ENCODE data around the gene HSD3B7.

DNA sequence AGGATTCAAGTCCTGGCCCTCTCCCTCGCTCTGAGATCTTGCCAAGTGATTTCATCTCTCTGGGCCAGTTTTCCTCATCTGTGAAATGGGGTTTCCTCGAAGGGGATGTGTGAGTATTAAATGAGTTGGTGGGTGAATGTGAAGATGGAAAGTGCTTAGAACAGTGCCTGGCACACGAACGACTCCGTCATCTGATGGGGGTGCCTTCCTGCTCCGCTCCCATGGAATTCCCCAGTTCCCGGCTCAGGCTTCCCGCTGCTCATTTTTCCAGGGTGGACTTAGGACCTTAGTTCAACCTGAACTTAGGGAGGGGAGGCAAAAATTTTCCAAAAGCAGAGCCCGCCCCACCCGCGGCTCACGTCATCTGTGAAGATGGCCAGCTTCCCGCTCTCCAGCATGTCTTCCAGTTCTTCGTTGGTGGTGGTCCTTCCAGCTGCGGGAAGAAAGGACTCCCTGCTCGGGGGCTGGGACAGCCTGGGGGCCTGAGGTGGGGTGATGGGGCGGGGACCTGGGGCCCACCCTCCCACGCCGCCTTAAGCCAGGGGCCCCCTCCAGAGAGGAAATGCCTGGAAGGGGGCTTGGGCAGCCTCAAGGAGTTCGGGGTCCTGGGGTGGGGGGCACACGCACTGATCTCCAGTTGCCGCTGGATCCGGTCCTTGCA lies 11.4 kb downstream of the HSD3B7 start:
- TF ChIP-seq, protein P1, sequence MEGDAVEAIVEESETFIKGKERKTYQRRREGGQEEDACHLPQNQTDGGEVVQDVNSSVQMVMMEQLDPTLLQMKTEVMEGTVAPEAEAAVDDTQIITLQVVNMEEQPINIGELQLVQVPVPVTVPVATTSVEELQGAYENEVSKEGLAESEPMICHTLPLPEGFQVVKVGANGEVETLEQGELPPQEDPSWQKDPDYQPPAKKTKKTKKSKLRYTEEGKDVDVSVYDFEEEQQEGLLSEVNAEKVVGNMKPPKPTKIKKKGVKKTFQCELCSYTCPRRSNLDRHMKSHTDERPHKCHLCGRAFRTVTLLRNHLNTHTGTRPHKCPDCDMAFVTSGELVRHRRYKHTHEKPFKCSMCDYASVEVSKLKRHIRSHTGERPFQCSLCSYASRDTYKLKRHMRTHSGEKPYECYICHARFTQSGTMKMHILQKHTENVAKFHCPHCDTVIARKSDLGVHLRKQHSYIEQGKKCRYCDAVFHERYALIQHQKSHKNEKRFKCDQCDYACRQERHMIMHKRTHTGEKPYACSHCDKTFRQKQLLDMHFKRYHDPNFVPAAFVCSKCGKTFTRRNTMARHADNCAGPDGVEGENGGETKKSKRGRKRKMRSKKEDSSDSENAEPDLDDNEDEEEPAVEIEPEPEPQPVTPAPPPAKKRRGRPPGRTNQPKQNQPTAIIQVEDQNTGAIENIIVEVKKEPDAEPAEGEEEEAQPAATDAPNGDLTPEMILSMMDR (IDR thresholded peaks at IDR 0.05), result no peak
- no peak; the same call in 1 of the 2 replicates for TF ChIP-seq POLR2AphosphoS5 (IDR thresholded peaks at IDR 0.05; ENCODE audit: low read depth, low read length)
- no peak for TF ChIP-seq TCF7L2 (IDR thresholded peaks at IDR 0.05; ENCODE audit: low read depth, low read length)
- TF ChIP-seq, protein P2, sequence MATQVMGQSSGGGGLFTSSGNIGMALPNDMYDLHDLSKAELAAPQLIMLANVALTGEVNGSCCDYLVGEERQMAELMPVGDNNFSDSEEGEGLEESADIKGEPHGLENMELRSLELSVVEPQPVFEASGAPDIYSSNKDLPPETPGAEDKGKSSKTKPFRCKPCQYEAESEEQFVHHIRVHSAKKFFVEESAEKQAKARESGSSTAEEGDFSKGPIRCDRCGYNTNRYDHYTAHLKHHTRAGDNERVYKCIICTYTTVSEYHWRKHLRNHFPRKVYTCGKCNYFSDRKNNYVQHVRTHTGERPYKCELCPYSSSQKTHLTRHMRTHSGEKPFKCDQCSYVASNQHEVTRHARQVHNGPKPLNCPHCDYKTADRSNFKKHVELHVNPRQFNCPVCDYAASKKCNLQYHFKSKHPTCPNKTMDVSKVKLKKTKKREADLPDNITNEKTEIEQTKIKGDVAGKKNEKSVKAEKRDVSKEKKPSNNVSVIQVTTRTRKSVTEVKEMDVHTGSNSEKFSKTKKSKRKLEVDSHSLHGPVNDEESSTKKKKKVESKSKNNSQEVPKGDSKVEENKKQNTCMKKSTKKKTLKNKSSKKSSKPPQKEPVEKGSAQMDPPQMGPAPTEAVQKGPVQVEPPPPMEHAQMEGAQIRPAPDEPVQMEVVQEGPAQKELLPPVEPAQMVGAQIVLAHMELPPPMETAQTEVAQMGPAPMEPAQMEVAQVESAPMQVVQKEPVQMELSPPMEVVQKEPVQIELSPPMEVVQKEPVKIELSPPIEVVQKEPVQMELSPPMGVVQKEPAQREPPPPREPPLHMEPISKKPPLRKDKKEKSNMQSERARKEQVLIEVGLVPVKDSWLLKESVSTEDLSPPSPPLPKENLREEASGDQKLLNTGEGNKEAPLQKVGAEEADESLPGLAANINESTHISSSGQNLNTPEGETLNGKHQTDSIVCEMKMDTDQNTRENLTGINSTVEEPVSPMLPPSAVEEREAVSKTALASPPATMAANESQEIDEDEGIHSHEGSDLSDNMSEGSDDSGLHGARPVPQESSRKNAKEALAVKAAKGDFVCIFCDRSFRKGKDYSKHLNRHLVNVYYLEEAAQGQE (IDR thresholded peaks at IDR 0.05; ENCODE audit: insufficient read depth in 1 of 2, low read depth in 2 of 2, low read length in 1 of 2), result no peak
- TF ChIP-seq SIN3A (IDR thresholded peaks at IDR 0.05; ENCODE audit: borderline replicate concordance, insufficient read depth, low read depth, low read length), result no peak
